Esophagus (tissue), 2 donors: ENCODE data around the gene COL5A1. TPM values are rescaled to one million over a fixed set of nuclear protein-coding genes. Genes with fewer than 3 reads are reported as not detected.

Experiments used
- H3K27ac ChIP-seq, 2 donors: one replicate each; pipeline ENCODE4 v1.5.1; 2013; ENCODE audit warnings: low read depth in 2 of 2, mild to moderate bottlenecking in 2 of 2, inconsistent platforms in 1 of 2, low read length in 1 of 2, moderate library complexity in 1 of 2
- H3K27me3 ChIP-seq, 2 donors: one replicate each; pipeline ENCODE4 v1.6.1; 2013; ENCODE audit warnings: low read length in 2 of 2, control low read depth in 1 of 2, mild to moderate bottlenecking in 1 of 2; ENCODE audit not compliant: insufficient read depth in 2 of 2, control insufficient read depth in 1 of 2
- H3K36me3 ChIP-seq, 2 donors: one replicate each; pipeline ENCODE4 v1.6.1; 2013; ENCODE audit warnings: low read length in 1 of 2; ENCODE audit not compliant: control insufficient read depth in 2 of 2, insufficient read depth in 2 of 2
- H3K4me1 ChIP-seq, 2 donors: one replicate each; pipeline ENCODE4 v1.6.1; 2013; ENCODE audit warnings: low read length in 1 of 2; ENCODE audit not compliant: control insufficient read depth in 2 of 2, insufficient read depth in 2 of 2
- H3K4me3 ChIP-seq, 2 donors: one replicate each; pipeline ENCODE4 v1.5.1; 2013; ENCODE audit warnings: low read length in 2 of 2, mild to moderate bottlenecking in 2 of 2, low read depth in 1 of 2, moderate library complexity in 1 of 2
- H3K9me3 ChIP-seq, 2 donors: one replicate each; pipeline ENCODE4 v1.6.1; 2013; ENCODE audit warnings: mild to moderate bottlenecking in 2 of 2, low read depth in 1 of 2, low read length in 1 of 2, moderate library complexity in 1 of 2; ENCODE audit not compliant: control insufficient read depth in 2 of 2, insufficient read depth in 1 of 2
- WGBS, 2 donors: extraction: QIAGEN DNeasy Blood & Tissue Kit; methylation state at CpG; one replicate each; pipeline ENCODE4 v1.1.7; 2013; 5-methylcytosine and 5-hydroxymethylcytosine counted together
- polyA plus RNA-seq, 2 donors: library from polyadenylated mRNA; stranded (reverse); fragments of 200-250 nt; gene quantifications; one replicate each; pipeline ENCODE4 v1.2.3, GENCODE V29; 2013
- donor health status: healthy with polysubstance abuse.
- donor health status: Bipolar disorder and iron deficiency.

The COL5A1 gene
- polyA plus RNA-seq, 2 donors: 3.5 to 7.6 TPM

- H3K27me3 ChIP-seq: no peaks in the 10 kb centered on the region
- H3K4me1 ChIP-seq: peaks cover 0 to 2% of the 10 kb centered on the region in 2 donors
- H3K9me3 ChIP-seq: no peaks in the 10 kb centered on the region
- H3K4me3 ChIP-seq: no peak overlapping the region
- WGBS, 2 donors: 88 to 92% methylated on average over 20 of the region's 20 CpGs
- H3K36me3 ChIP-seq: peaks cover 0 to 7% of the 10 kb centered on the region in 2 donors
- H3K27ac ChIP-seq: no peak overlapping the region
These were observed 153.2 kb downstream of the COL5A1 start for GRCh38 chr9:134794663-134795370.

- Histone ChIP-seq H3K9me3 (no peaks in the 10 kb centered on the region), H3K4me3 (no peak overlapping the region), H3K4me1 (peaks cover 0 to 2% of the 10 kb centered on the region in 2 donors), H3K27me3 (no peaks in the 10 kb centered on the region), H3K27ac (no peak overlapping the region), H3K36me3 (peaks cover 0 to 7% of the 10 kb centered on the region in 2 donors)
- WGBS, 2 donors: 71 to 72% methylated on average over 6 to 8 of the region's 8 CpGs
These were observed 153.8 kb downstream of the COL5A1 start for GRCh38 chr9:134795446-134795845.

GRCh38 chr9:134796882-134797281 lies 155.3 kb downstream of the COL5A1 start:
- Histone ChIP-seq H3K4me3 (no peak overlapping the region), H3K27me3 (no peaks in the 10 kb centered on the region), H3K27ac (no peak overlapping the region), H3K9me3 (no peaks in the 10 kb centered on the region), H3K36me3 (peaks cover 0 to 7% of the 10 kb centered on the region in 2 donors), H3K4me1 (peaks cover 0 to 2% of the 10 kb centered on the region in 2 donors)
- WGBS, 2 donors: 71 to 84% methylated on average over 10 of the region's 10 CpGs

- Histone ChIP-seq H3K4me3 (no peak overlapping the region), H3K4me1 (peaks cover 0 to 2% of the 10 kb centered on the region in 2 donors), H3K36me3 (peaks cover 0 to 4% of the 10 kb centered on the region in 2 donors), H3K27me3 (no peaks in the 10 kb centered on the region), H3K27ac (no peak overlapping the region), H3K9me3 (no peaks in the 10 kb centered on the region)
- WGBS, 2 donors: 78% methylated on average over 25 of the region's 25 CpGs
These were observed 159.3 kb downstream of the COL5A1 start for GRCh38 chr9:134800791-134801339.

- peaks cover 0 to 4% of the 10 kb centered on the region in 2 donors for H3K36me3 ChIP-seq
- H3K9me3 ChIP-seq: no peaks in the 10 kb centered on the region
- no peak overlapping the region for H3K4me3 ChIP-seq
- no peaks in the 10 kb centered on the region for H3K27me3 ChIP-seq
- 79 to 86% methylated on average over 17 of the region's 17 CpGs for WGBS, 2 donors
- H3K4me1 ChIP-seq: peaks cover 0 to 2% of the 10 kb centered on the region in 2 donors
- H3K27ac ChIP-seq: no peak overlapping the region
These were observed 160.7 kb downstream of the COL5A1 start for GRCh38 chr9:134802216-134802795.

GRCh38 chr9:134804871-134805270 lies 163.3 kb downstream of the COL5A1 start:
- H3K9me3 ChIP-seq: no peaks in the 10 kb centered on the region
- H3K36me3 ChIP-seq: no peaks in the 10 kb centered on the region
- H3K4me3 ChIP-seq: no peak overlapping the region
- H3K27ac ChIP-seq: no peak overlapping the region
- no peaks in the 10 kb centered on the region for H3K4me1 ChIP-seq
- WGBS, 2 donors: 84 to 93% methylated on average over 7 of the region's 7 CpGs
- H3K27me3 ChIP-seq: no peaks in the 10 kb centered on the region

- Histone ChIP-seq H3K36me3 (no peaks in the 10 kb centered on the region), H3K27ac (no peak overlapping the region), H3K27me3 (no peaks in the 10 kb centered on the region), H3K4me1 (no peaks in the 10 kb centered on the region), H3K4me3 (no peak overlapping the region), H3K9me3 (no peaks in the 10 kb centered on the region)
- 59 to 64% methylated on average over 9 of the region's 9 CpGs for WGBS, 2 donors
These were observed 166.3 kb downstream of the COL5A1 start for GRCh38 chr9:134807716-134808446.

- Histone ChIP-seq H3K4me3 (no peak overlapping the region), H3K27ac (no peak overlapping the region), H3K9me3 (no peaks in the 10 kb centered on the region), H3K4me1 (no peaks in the 10 kb centered on the region), H3K36me3 (peaks cover 0 to 1% of the 10 kb centered on the region in 2 donors), H3K27me3 (no peaks in the 10 kb centered on the region)
- WGBS, 2 donors: 83 to 91% methylated on average over 6 of the region's 6 CpGs
These were observed 166.8 kb downstream of the COL5A1 start for GRCh38 chr9:134808447-134808792.

GRCh38 chr9:134809292-134809691 lies 167.7 kb downstream of the COL5A1 start:
- H3K9me3 ChIP-seq: no peaks in the 10 kb centered on the region
- H3K27me3 ChIP-seq: no peaks in the 10 kb centered on the region
- H3K4me3 ChIP-seq: no peak overlapping the region
- no peaks in the 10 kb centered on the region for H3K4me1 ChIP-seq
- no peak overlapping the region for H3K27ac ChIP-seq
- peaks cover 0 to 2% of the 10 kb centered on the region in 2 donors for H3K36me3 ChIP-seq
- WGBS, 2 donors: 80 to 86% methylated on average over 15 of the region's 15 CpGs
